Posterior cingulate gyrus (tissue), 11 donors: ENCODE measurements around the gene ASNSD1.
"Not testable (repeated sequence)": the region's sequence is repeated elsewhere in the genome, so short reads cannot be mapped to it uniquely, and the experiment has no call there.

ENCODE experiments used
- DNase-seq, 10 donors: peaks; one replicate each; pipeline versions ENCODE4 v3.0.0 to v3.0.0-alpha.2; 2020 to 2021; ENCODE audit warnings: mixed read lengths in 3 of 10
- intact Hi-C: fragments of 100-400 bp; cut with DNase I; formaldehyde crosslinking; loops from one replicate; pipeline ENCODE4 v1.15.1; 2023

Gene ASNSD1

DNA sequence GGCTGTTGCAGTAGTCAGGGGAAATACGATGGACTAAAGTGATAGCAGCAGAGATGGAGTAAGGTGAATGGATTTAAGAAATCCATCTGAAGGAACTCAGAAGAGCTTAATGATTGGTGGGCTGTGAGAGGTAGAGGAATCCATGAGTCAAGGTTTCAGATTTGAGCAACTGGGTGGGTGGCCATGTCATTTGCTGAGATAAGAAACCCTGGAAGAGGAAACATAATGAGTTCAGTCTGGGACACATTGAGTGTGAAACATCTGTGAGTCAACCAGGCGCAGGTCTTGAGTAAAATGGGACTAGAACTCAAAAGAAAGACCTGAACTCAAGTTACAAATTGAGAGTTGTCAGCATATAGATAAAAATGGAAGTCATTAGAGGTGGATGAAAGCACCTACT, 19.7 kb upstream of the ASNSD1 start:
- intact Hi-C loops: no loop called here
- DNase-seq: no peak

DNA sequence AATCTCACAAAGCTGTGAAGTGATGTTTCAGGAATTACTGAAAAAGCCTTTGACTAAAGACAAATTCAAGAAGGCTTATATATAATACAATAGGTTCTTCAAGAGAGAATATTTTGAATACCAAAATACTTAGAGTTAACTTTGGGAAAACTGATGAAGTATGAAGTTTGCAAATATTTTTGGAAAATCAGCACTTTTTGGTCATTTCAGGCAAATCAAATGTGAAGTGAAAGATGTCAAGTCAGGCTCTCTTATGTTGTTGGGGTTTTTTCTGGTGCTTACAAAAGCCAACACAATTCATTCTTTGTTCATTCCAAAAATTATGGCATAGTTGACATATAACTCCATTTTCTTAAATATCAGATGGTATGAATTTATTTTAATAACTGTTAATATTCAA, 14.7 kb upstream of the ASNSD1 start:
- intact Hi-C loops: no loop called here
- DNase-seq: no peak

DNA sequence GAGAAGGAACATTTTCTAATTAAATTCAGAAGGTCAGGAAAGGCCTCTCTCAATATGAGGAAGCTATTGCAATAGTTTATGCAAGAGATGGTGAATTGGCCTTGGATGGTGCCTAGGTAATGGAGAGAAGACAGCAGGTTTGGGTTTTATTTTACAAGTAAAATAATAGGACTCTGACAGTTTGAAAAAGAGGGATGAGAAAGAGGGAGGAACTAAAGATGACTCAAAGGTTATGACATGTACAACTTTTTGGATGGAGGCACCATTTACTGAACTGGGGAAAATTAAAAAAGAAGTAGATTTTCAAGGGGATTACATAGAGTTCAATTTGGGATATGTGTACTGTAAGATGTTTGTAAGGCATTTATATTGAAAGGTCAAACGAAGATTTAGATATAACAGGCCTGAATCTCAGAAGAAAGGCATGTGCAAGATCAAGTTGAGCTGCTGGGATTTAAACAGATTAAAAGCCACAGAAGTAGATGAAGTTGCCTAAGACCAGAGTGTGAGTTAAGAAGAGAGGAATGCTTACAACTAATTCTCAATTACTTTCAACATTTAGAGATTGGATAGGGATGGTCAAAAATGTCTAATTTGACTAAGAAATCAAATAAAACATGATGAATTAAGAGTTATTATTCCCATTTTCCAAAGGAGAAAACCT, 12.3 kb upstream of the ASNSD1 start:
- intact Hi-C loops: no loop called here
- no peak for DNase-seq

DNA sequence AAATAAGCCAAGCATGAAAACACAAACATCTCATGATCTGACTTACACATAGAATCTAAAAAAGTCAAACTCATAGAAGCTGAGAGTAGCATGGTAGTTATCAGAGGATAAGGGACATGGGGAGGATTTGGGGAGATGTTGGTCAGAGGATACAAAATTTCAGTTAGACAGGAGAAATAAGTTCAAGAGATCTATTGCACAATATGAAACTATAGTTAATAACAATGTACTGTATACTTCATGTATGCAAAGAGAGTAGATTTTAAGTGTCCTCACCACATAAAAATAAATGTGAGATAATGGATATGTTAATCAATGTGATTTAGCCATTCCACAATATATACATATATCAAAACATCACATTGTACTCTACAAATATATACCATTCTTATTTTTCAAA, 10.0 kb upstream of the ASNSD1 start:
- intact Hi-C loops: no loop called here
- DNase-seq: no peak

DNA sequence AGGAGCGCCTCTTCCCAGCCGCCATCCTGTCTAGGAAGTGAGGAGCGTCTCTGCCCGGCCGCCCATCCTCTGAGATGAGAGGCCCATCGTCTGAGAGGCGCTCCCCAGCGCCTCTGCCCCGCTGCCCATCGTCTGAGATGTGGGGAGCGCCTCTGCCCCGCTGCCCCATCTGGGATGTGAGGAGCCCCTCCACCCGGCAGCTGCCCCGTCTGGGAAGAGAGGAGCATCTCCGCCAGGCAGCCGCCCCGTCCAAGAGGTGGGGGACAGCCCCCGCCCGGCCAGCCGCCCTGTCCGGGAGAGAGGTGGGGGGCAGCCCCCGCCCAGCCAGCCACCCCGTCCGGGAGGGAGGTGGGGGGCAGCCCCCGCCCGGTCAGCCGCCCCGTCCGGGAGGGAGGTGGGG, 7.8 kb upstream of the ASNSD1 start:
- intact Hi-C loops: not testable (repeated sequence)
- DNase-seq: peak in 1 of 10 donors; percentile 80

DNA sequence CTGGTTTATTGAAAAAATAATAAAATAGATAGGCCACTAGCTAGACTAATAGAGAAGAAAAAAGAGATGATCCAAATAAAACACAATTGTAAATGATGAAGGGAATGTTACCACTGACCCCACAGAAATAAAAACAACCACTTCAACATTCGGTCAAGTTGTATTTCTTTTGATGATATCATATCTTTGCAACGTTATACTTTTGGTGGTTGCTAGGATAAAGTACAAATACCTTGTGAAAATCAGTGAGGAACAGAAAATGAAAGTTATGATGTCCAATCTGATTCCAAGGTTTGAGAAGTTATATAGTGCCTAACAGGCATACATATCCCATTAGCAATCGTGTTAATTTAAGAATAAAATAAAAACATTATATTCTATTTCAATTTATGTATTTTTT, 6.6 kb upstream of the ASNSD1 start:
- no peak for DNase-seq
- intact Hi-C loops: no loop called here

DNA sequence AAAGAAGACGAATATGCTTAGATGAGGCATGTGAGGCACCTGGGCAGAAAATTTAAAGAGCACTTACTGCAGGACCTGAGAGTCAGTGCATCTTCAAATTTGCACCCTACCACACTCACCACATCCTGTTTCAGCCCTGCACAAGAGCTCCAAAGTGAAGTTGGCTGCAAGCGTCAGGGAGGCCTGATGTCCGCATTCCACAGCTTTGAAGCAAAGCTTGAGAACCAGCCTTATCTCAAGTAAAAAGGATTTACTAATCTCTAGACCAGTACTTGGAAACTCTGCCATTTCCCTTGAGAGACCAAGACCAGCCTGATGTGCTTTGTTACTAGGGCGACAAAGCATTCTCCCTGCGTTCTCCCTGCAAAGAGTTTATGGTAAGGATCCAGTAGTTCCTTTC, 3.4 kb upstream of the ASNSD1 start:
- intact Hi-C loops: no loop called here
- no peak for DNase-seq

DNA sequence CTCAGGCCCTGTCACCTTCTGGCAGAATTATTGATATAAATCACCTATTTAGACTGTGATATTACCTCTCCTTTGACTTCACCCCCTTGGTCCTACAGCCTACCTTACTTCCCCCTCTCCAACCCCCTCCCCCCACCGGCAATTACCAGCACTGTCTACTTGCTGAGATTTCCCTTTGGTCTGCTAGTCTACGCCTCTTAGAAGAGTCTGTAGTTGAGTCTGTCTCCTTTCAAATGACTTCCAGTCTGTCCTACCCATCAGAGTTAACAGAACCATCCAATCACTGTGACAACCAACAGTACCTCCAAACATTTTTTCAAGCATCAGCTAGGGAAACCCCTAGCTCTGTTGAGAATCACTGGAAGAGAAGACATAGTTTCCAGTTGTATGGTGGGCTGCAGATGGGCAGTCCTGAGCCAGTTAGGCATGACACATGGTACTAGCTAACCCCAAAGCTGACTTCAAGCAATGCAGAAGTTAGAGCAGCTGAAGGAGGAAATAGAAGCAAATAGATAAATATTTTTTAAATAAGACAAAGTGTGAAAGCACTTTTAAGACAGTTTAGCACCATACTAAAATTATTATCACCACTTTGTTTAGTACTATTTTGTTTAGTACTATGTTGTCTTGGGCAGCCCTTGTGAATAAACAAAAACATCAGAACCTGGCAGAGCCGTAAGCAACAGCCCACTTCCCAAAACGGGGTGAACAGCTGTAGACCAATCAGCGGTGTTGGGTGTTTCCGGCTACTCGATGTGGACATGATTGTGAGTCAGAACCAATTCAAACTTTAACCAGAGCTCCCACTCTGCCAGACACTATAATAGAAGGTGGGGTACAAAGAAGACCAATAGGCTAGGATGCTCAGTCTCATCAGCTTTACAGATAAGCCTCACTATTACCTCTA, 2.7 kb upstream of the ASNSD1 start:
- DNase-seq: no peak
- intact Hi-C loops: no loop called here

DNA sequence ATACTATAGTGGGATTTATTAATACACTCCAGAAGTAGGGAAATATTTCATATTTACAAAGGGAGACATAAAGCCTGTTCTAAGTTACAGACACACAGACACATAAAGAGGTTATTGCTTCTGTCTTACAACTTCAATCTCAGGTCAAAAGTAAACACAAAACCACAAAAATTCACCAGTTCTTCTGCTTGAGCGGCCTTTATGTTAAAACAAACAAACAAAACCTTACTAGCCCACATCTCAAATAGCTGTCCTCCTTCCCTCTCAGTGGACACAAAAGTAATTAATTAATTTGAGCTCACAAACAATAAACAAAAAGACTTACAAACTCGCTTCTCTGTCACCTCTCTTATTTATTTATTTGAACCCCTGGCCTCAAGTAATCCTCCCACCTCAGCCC, 1.5 kb upstream of the ASNSD1 start:
- intact Hi-C loops: loop anchor here (5.0 kb wide), 1 partner anchor 103 kb away; the partner anchor contains the start of gene OSGEPL1
- no peak for DNase-seq

DNA sequence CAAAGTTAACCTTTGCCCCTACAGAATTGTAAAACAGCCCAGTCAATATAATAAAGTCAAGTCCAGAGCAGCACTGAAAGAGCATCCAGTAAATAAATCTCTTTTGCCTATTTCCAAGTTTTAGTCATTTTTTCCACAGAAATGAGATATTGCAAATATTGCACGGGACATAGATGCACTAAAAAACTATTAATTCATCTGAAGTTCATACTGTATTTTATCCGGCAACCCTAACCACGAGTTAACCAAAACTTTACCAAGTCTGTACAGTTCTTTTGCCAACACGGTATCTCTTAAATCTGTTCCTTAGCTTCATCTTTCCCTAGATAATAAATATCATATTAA, 484 bp upstream of the ASNSD1 start:
- intact Hi-C loops: loop anchor here (1.0 to 5.0 kb wide), 4 partner anchors 14 to 410 kb away; partner anchors contain the start of genes ANKAR and OSGEPL1

DNA sequence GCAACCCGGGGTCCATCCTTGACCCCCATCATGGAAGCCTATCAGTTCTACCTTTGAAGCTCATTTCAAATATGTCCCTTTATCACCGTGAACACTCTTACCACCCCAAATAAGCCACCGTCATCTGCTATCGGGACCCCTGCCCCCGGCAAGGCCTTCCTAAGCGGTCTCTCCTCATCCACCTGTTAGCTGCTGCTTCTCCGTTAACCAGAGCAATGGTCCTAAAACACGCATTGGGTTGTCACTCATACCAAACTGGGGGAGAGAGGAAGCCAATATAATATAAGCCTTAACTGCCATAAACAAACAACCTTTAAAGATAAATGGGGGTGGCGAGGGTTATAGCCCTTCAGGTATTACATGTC, 680 bp downstream of the ASNSD1 start:
- intact Hi-C loops: loop anchor here (1.0 to 5.0 kb wide), 4 partner anchors 12 to 408 kb away; partner anchors contain the start of genes ANKAR and OSGEPL1
- no peak for DNase-seq

More for the DNA sequence above, 484 bp upstream of the ASNSD1 start:
- DNase-seq: no peak

DNA sequence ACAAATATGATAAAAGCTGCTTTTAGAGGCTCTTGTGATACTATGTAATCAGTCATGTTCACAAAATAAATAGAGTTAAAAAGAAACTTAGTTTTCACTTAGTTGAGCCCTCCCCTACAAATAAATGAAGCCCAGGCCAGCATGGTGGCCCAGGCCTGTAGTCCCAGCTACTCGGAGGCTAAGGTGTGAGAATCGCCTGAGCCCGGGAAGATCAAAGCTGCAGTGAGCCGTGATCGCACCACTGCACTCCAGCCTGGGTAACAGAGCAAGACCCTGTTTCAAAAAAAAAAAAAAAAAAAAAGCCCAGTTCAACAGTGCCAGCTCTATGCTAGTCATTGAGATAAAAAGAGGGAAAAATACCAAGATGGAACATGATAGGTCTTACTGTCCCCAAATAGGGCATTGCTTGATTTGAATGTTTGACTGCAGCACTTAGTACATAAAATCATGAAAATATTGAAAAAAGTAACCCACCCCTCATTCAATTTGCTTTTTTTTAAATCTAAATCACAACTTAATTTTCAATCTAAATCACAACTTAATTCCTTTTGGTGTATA, 1.5 kb downstream of the ASNSD1 start:
- DNase-seq: no peak
- intact Hi-C loops: loop anchor here (5.0 kb wide), 1 partner anchor 100 kb away; the partner anchor contains the start of gene OSGEPL1

DNA sequence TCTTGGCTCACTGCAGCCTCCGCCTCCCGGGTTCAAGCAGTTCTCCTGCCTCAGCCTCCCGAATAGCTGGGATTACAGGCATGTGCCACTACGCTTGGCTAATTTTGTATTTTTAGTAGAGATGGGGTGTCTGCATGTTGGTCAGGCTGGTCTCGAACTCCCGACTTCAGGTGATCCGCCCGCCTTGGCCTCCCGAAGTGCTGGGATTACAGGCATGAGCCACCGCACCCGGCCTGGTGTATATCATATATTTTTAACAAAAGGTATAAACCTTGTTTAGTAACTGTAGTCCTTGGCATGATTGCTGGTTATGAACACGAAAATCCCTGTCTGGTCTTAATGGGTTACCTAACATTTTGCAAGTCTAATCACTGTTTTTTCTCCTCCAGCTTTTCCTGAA, 2.1 kb downstream of the ASNSD1 start:
- not testable (repeated sequence) for DNase-seq

DNA sequence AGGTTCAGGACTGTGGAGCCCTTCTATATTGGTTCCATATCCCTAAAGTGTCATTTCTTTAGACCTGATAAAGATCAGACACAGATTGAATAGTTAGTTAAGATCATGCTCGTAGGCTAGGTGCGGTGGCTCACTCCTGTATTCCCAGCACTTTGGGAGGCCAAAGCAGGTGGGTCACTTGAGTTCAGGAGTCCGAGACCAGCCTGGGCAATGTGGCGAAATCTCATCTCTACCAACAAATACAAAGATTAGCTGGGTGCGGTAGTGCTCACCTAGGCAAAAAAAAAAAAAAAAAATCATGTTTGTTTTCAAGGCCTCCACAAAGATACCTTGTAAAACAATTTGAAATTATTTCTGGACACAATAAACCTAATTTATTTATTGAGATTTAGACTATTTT, 8.7 kb downstream of the ASNSD1 start:
- no peak for DNase-seq
- intact Hi-C loops: no loop called here

More for the DNA sequence above, 2.1 kb downstream of the ASNSD1 start:
- intact Hi-C loops: loop anchor here (5.0 kb wide), 1 partner anchor 99 kb away; the partner anchor contains the start of gene OSGEPL1

DNA sequence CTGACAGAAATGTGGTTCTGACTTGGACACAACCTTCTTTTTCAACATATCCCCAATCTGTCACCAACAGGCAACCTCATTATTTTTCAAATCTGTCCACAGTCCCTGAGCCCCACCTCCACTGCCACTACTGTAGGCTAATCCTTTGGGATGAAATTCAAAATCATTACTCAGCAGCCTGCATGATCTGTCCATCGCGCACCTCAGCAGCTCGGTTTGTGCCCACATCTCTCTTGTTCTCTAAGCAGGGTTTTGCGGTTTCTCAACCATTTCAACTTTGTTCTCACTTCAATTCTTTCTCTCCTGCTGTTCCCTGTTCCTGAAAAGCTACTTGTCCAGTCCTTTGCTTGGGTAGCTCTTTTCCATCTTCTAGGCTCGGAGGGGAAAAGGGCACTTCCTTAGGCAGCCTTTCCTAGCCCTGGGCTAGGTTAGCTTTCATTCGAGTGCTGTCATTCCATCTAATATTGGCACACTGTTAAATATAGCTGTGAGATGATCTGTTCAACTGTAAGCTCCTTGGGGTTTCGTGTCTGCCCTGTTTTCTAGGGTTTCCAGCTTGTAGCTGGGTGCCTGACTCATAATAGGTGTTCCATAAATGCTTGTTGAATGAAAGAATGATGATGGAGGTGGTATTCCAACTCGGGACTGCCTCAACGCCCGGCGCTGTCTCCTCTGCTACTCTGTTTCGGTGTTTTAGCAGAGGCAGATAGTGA, 12.6 kb downstream of the ASNSD1 start:
- intact Hi-C loops: loop anchor here (1.0 kb wide), 1 partner anchor 13 kb away; the partner anchor contains the start of gene ASNSD1

DNA sequence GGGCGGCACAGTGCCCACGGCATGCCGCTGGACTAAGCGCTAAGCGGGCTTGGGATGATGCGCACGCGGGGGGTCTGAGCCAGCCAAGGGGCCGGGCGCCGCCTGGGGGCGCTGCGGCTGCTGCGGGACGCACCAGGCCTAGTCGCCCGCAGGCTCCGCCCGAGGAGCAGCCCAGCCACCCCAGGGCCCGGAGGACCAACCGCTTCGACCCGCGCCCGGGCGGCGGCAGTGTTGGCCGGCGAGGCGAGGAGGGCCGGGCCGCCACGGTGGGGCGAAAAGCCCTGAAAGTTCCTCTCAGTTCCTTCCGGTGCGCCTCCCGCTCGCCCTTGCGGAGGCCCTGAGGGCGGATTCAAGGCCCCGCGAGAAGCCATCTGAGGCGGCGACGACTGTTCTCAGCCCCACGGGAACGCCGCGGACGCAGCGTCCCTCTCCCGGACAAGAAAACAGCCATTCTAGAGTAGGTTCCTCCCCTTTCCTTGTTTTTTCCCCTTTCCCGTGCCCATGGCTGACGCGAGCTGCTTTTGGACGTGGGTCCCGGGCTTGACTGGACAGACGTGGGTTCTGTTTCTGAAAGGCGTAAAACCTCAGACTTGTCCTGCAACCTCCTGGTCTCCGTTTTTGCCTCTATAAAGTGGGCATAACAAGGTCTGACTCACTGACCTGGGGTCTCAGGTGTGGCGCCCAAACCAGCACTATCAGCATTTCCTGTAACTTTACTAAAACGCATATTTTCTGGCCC, 13.3 kb downstream of the ASNSD1 start, which contains the start of gene ANKAR:
Gene ANKAR (plus strand): TSS at position 297 of the 739 bp plus-strand sequence. CDS start 1,821 bp downstream, outside the sequence.
- DNase-seq: peak; percentile 78 to 98 (median 86)
- intact Hi-C loops: loop anchor here (1.0 kb wide), 1 partner anchor 13 kb away; the partner anchor contains the start of gene ASNSD1

More for the DNA sequence above, 12.6 kb downstream of the ASNSD1 start:
- DNase-seq: no peak

DNA sequence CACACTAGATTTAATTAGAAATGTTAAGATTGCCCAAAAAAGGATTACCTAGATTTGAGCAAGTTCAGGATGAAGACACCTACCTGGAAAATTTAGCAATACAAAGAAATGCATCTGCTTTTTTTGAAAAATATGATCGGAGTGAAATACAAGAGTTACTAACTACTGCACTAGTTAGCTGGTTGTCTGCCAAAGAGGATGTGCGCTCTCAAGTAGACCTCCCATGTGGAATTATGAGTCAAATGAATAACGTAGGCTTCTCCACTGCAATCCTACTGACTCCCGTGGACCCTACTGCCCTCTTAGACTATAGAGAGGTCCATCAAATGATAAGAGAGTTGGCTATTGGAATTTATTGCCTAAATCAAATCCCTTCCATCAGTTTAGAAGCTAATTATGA, 15.2 kb downstream of the ASNSD1 start:
- intact Hi-C loops: no loop called here
- no peak for DNase-seq

DNA sequence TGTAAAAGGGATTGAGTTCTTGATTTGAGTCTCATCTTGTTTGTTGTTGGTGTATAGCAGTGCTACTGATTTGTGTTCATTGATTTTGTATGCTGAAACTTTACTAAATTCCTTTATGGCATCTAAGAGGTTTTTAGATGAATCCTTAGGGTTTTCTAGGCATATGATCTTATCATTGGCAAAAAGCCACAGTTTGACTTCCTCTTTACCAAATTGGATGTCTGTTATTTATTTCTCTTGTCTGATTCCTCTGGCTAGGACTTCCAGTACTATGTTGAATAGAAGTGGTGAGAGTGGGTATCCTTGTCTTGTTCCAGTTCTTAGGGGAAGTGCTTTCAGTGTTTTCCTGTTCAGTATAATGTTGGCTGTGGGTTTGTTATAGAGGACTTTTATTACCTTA, 18.0 kb downstream of the ASNSD1 start:
- intact Hi-C loops: no loop called here

DNA sequence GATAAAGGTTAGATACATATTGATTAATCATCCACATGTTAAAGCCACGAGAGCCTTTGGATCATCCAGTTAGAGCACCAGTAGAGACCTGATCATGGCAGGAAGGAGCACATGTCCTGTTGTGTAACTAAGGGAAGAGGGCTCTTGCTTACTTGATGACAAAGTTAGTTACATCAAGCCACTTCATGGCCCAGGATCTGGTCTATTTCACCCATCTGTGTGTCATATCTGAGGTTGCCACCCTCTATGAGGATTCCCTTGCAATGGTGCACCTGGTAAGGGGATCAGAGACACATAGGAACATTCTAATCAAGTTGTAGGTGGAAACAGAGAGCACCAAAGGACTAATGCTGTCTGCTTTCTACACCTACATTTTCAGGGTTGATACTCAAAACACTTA, 19.9 kb downstream of the ASNSD1 start:
- intact Hi-C loops: no loop called here
- DNase-seq: no peak

More for the DNA sequence above, 18.0 kb downstream of the ASNSD1 start:
- no peak for DNase-seq

DNA sequence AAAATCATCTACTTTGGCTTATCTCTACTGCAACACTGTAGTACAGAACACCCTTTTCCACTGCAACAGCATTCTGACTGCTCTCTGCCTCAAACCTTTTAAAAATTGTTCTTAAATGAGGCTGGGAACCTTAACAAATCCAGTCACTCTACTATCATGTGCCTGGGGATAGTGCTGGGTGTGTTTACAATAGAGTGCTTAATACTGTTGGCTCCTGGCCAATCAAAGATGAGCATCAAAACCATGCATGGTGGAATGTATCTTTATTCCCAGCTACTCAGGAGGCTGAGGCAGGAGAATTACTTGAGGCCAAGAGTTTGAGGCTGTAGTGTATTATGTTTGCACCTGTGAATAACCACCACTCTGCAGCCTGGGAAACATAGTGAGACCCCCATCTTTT, 20.6 kb downstream of the ASNSD1 start:
- intact Hi-C loops: no loop called here
- DNase-seq: no peak
